ENCODE measurements around the gene GLRX5.
"Not testable (repeated sequence)": the region's sequence is repeated elsewhere in the genome, so short reads cannot be mapped to it uniquely, and the experiment has no call there.

GLRX5 gene

GRCh38 chr14:95498622-95499353, 36.1 kb upstream of the GLRX5 start:
- DNase-seq (ENCODE audit: low read depth, low spot score), result no peak

GRCh38 chr14:95499354-95499750, 35.5 kb upstream of the GLRX5 start:
- DNase-seq (ENCODE audit: low read depth, low spot score), result no peak

GRCh38 chr14:95500201-95500681, 34.6 kb upstream of the GLRX5 start:
- no peak for DNase-seq (ENCODE audit: low read depth, low spot score)

GRCh38 chr14:95500772-95501401, 34.0 kb upstream of the GLRX5 start:
- no peak for DNase-seq (ENCODE audit: low read depth, low spot score)

GRCh38 chr14:95502381-95502950, 32.4 kb upstream of the GLRX5 start:
- DNase-seq (ENCODE audit: low read depth, low spot score), result no peak

GRCh38 chr14:95503365-95504134, 31.3 kb upstream of the GLRX5 start:
- no peak for DNase-seq (ENCODE audit: low read depth, low spot score)

GRCh38 chr14:95504135-95505029, 30.5 kb upstream of the GLRX5 start:
- no peak for DNase-seq (ENCODE audit: low read depth, low spot score)

- no peak for DNase-seq (ENCODE audit: low read depth, low spot score)
Measured at GRCh38 chr14:95505030-95505589, 29.7 kb upstream of the GLRX5 start.

- DNase-seq (ENCODE audit: low read depth, low spot score), result no peak
Measured at GRCh38 chr14:95507174-95507573, 27.7 kb upstream of the GLRX5 start.

GRCh38 chr14:95507701-95508103, 27.1 kb upstream of the GLRX5 start:
- DNase-seq (ENCODE audit: low read depth, low spot score), result no peak

GRCh38 chr14:95508377-95508776, 26.5 kb upstream of the GLRX5 start:
- DNase-seq (ENCODE audit: low read depth, low spot score), result no peak

GRCh38 chr14:95509495-95509894, 25.4 kb upstream of the GLRX5 start:
- no peak for DNase-seq (ENCODE audit: low read depth, low spot score)

GRCh38 chr14:95510344-95510743, 24.5 kb upstream of the GLRX5 start:
- not testable (repeated sequence) for DNase-seq (ENCODE audit: low read depth, low spot score)

- DNase-seq (ENCODE audit: low read depth, low spot score), result no peak
Measured at GRCh38 chr14:95510804-95511203, 24.0 kb upstream of the GLRX5 start.

- DNase-seq (ENCODE audit: low read depth, low spot score), result no peak
Measured at GRCh38 chr14:95511687-95512086, 23.2 kb upstream of the GLRX5 start.

GRCh38 chr14:95513291-95513690, 21.6 kb upstream of the GLRX5 start:
- DNase-seq (ENCODE audit: low read depth, low spot score), result no peak

- no peak for DNase-seq (ENCODE audit: low read depth, low spot score)
Measured at GRCh38 chr14:95514131-95515079, 20.4 kb upstream of the GLRX5 start.

GRCh38 chr14:95515080-95515489, 19.8 kb upstream of the GLRX5 start:
- no peak for DNase-seq (ENCODE audit: low read depth, low spot score)

Measured in activated CD4-positive, CD25-positive, alpha-beta regulatory T cell treated with anti-CD3 and anti-CD28 coated beads, Interleukin-2, amount 50 U/mL, for 16 hours (primary cell).